HG03097 (cell line): ENCODE data around the gene PDE2A.

ENCODE experiments used
- ATAC-seq: cut with Tn5 transposase; IDR thresholded peaks from one replicate; pipeline ENCODE4 v1.9.1; 2021; ENCODE audit not compliant: unreplicated experiment, low FRiP score

PDE2A gene

GRCh38 chr11:72705442-72706365 lies 31.5 kb upstream of the PDE2A start:
- ATAC-seq = no peak

- no peak for ATAC-seq
These were observed 30.6 kb upstream of the PDE2A start for GRCh38 chr11:72704783-72705265.

GRCh38 chr11:72704028-72704782 lies 30.0 kb upstream of the PDE2A start:
- ATAC-seq = no peak

GRCh38 chr11:72703267-72704008 lies 29.2 kb upstream of the PDE2A start:
- ATAC-seq = no peak

- no peak for ATAC-seq
These were observed 28.5 kb upstream of the PDE2A start for GRCh38 chr11:72702577-72703241.

- no peak for ATAC-seq
These were observed 27.9 kb upstream of the PDE2A start for GRCh38 chr11:72702096-72702495.

- no peak for ATAC-seq
These were observed 27.2 kb upstream of the PDE2A start for GRCh38 chr11:72701466-72701865.

GRCh38 chr11:72700146-72700545 lies 25.9 kb upstream of the PDE2A start:
- ATAC-seq = no peak

GRCh38 chr11:72697814-72698213 lies 23.6 kb upstream of the PDE2A start:
- no peak for ATAC-seq

- ATAC-seq = no peak
These were observed 22.9 kb upstream of the PDE2A start for GRCh38 chr11:72696866-72697700.

GRCh38 chr11:72695354-72695753 lies 21.1 kb upstream of the PDE2A start:
- no peak for ATAC-seq

GRCh38 chr11:72693271-72693968 lies 19.2 kb upstream of the PDE2A start:
- ATAC-seq = no peak

- ATAC-seq = no peak
These were observed 18.4 kb upstream of the PDE2A start for GRCh38 chr11:72692498-72693237.

GRCh38 chr11:72690166-72690565 lies 15.9 kb upstream of the PDE2A start:
- no peak for ATAC-seq

- no peak for ATAC-seq
These were observed 14.7 kb upstream of the PDE2A start for GRCh38 chr11:72688929-72689328.

GRCh38 chr11:72688486-72688885 lies 14.3 kb upstream of the PDE2A start:
- no peak for ATAC-seq

GRCh38 chr11:72687326-72687725 lies 13.1 kb upstream of the PDE2A start:
- ATAC-seq = no peak

- ATAC-seq = no peak
These were observed 12.5 kb upstream of the PDE2A start for GRCh38 chr11:72686639-72687220.
